WI38 (cell line): ENCODE data around the gene ZBTB7C.

Experiments
- H3K4me3 ChIP-seq: 2 replicates; pipeline ENCODE4 v1.5.1; 2011; ENCODE audit warnings: low read depth, mild to moderate bottlenecking, control low read depth, low read length
- TF ChIP-seq, protein P1 (sequence below): IDR thresholded peaks from 2 replicates; pipeline ENCODE4 v1.5.1; 2012; ENCODE audit warnings: low read depth, mild to moderate bottlenecking, control low read depth, low read length

ZBTB7C gene

DNA sequence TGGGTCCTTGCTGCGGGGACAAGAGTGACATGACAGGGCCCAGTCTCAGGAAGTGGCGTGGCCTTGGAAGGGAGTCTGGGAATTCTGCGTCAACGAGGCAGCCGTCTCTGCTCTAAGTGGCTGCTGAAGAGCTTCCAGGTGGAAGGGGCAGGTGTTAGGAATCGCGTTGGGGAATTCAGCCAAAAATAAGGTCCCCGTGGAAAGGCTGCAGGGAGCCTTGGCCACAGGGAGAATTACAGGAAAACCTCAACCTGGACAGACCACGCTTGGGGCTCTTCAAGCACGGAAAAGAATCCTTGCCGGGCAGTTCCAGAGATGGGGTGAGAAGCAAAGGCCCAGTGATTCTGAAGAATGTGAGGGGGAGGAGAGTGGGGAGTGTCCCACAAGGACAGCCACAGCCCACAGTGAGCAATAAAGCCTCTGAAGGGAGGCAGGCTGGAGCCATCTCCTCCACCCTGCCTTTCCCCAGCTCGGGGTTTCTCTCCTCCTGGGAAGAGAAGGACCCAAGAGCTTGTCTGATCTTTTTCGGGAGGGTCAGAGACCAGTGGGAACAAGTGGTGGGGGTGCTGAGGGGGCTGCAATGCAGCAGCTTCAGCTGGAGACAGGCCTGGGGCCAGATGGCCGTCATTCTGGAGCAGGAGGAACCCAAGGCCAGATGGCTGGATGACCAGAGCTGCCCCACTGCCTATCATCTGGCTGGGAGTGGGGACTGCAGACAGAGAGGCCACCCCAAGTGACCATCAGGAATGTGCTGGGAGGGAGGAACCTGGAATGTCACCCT, 372.4 kb downstream of the ZBTB7C start:
- TF ChIP-seq, protein P1, sequence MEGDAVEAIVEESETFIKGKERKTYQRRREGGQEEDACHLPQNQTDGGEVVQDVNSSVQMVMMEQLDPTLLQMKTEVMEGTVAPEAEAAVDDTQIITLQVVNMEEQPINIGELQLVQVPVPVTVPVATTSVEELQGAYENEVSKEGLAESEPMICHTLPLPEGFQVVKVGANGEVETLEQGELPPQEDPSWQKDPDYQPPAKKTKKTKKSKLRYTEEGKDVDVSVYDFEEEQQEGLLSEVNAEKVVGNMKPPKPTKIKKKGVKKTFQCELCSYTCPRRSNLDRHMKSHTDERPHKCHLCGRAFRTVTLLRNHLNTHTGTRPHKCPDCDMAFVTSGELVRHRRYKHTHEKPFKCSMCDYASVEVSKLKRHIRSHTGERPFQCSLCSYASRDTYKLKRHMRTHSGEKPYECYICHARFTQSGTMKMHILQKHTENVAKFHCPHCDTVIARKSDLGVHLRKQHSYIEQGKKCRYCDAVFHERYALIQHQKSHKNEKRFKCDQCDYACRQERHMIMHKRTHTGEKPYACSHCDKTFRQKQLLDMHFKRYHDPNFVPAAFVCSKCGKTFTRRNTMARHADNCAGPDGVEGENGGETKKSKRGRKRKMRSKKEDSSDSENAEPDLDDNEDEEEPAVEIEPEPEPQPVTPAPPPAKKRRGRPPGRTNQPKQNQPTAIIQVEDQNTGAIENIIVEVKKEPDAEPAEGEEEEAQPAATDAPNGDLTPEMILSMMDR = no peak
- no peak overlapping the region for H3K4me3 ChIP-seq

DNA sequence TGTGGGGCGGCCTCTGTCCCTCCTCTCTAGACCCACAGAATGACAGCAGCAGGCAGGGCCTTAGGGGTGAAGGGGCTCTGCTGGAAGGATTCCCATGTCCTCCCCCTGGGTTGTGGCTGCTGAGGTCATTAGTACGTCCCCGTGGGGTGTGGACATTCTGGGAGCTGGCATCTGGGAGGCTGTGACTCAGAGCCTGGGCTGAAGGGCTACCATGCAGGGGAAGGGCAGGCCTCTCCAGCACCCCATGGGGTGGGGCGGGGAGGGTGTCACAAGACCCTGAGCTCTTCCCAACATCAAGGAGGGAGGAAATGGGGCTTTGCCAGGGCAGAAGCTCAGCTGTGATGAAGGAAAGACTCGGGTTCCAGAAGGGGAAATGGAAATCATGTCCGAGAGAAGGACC, 373.0 kb downstream of the ZBTB7C start:
- TF ChIP-seq, protein P1 = no peak
- H3K4me3 ChIP-seq = no peak overlapping the region

DNA sequence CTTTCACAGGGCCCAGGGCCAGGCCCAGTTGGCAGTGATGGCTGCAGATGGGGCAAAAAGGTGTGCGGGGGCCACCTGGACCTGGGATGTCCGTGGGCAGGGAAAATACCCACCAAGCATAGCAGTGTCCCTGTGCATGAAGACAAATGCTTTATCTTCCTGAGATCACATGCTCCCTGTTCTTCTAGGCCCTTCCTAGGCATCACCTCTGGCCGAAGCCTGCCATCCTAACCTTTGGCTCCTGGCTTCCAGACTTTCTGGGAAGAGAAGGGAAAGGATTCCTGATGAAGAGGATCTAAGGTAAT, 373.7 kb downstream of the ZBTB7C start:
- no peak overlapping the region for H3K4me3 ChIP-seq
- TF ChIP-seq, protein P1 = no peak

DNA sequence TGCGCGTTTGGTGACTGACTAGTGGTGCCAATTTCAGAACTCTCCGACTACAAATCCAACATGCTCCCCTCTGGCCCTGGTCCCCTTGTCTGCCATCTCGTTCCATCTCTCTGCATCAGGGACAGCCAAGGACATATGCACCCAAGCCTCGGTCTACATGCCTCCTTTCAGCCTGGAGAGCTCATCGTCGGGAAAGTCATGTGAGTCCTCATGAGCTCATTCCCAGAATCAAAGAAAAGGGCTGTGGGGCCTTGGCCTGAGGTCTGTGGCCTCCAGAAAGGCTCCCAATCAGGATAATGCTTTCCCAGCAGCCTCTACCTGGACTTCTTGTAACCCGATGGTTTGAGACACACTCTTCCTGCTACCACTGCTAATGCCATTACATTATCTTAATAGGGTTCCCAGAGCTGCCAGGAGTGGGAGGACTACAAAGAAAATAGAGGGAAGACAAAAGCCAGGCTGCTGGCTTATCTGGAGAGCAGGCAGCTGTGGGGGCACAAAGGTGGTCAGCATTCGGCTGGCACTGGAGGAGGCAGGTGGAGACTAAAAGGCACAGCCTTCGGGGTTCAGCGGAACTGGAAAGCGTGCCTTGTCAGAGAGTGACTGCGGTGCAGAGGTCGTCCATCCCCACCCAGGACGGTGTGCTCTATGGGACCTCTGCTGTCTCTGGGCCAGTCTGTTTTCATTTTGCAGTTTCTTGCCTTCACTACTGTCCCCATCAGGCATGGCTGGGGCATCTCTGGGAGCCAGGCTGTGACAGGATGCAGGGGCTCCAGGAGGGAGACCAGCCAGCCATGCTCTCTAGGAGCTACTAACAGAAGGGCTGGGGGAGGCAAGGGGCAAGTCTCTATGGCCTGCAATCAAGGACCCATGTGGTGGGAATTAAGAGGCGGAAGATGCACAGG, 374.3 kb downstream of the ZBTB7C start:
- H3K4me3 ChIP-seq = no peak overlapping the region
- TF ChIP-seq, protein P1 = no peak

DNA sequence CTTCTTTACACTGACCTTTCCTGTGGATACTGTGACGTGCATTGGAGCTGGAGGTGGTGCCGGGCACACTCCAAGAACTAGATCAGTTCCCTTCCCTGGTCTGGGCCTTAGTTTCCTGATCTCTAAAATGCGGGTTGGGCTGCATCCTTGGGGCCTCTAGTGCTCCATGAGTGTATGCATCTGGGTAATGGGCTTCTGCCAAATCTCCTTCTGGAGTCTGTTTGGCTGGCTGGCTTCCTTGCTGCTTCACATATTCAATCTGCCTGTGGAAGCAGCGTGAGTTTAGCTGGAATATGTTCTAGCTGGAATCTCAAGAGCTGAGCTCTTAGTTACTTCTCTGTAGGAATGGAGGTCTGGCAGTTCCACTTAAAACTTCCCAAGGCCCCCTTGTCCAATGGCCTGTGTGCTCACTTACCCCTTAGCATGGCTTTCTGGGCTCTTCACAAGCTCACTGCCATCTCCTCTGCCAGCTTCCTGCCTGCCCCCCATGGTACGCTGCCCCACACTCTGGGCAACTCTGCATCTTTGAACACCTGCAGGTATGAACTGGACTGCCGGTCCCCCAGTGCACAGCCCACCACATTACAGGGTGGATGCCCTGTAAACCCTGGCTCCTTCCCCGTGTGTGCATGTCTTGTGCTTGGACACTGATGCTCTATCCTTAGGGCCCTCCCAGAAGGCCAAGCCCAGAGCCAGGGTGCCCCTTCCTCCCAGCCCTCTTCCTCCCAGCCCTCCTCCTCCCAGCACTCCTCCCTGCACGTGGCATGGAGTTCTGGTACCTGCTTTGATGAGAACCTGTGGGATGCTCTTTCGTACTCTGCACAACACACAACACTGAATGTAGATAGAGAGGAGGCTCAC, 375.2 kb downstream of the ZBTB7C start:
- H3K4me3 ChIP-seq = no peak overlapping the region
- TF ChIP-seq, protein P1 = no peak

DNA sequence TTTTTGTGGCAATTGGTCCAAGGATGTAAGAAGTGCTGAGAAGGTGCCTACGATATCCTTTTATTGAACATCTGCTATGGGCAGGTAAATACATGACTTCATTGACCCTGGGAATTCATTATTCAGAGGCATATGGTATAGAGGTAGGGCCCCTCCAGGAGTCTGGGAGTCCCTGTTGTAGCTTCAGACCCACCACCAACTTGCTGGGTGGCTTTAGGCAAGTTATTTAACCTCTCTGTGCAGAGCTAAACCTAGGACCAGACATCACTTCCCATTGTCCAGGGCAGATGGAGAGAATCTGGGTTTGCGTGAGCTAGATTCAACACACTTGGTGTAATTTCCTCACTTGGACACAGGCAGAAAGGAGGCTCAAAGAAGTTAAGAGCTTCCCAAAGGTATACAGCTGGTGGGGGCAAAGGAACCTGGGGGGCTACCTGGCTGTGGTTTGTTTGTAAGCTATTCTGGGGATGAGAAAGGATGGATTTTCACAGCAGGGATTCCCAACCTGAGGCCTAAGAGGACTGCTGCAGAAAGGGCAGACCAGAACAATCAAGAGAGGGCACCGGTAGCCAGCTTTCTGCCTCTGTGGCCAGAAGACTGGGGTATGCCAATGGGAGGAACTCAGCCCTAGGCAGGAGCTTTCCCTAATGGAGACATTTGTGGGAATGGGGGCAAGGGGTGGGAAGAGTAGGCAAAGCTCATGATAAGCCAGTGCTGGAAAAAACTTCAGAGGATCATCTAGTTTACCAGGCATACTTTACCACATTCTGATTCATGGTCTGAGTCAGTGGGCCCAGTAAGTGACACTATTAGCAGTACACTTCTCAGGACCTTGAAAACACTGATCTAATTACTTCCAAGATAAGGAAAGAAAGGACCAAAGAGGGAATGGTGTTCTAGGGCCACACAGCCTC, 376.1 kb downstream of the ZBTB7C start:
- TF ChIP-seq, protein P1 = no peak

More for the DNA sequence above, 376.1 kb downstream of the ZBTB7C start:
- H3K4me3 ChIP-seq = no peak overlapping the region
